Measurements from ENCODE around the gene ADAP1. TPM values are rescaled to one million over a fixed set of nuclear protein-coding genes. Genes with fewer than 3 reads are reported as not detected.
A peak's percentile ranks its signal among the peaks of the same experiment; 100 is the strongest.

ADAP1 gene
- total and polyA plus RNA-seq, 2 of the 13 experiments (the other 11 are each of a cell fraction or from before 2014, with no cell fraction given): 10.5 to 24.6 TPM

DNA sequence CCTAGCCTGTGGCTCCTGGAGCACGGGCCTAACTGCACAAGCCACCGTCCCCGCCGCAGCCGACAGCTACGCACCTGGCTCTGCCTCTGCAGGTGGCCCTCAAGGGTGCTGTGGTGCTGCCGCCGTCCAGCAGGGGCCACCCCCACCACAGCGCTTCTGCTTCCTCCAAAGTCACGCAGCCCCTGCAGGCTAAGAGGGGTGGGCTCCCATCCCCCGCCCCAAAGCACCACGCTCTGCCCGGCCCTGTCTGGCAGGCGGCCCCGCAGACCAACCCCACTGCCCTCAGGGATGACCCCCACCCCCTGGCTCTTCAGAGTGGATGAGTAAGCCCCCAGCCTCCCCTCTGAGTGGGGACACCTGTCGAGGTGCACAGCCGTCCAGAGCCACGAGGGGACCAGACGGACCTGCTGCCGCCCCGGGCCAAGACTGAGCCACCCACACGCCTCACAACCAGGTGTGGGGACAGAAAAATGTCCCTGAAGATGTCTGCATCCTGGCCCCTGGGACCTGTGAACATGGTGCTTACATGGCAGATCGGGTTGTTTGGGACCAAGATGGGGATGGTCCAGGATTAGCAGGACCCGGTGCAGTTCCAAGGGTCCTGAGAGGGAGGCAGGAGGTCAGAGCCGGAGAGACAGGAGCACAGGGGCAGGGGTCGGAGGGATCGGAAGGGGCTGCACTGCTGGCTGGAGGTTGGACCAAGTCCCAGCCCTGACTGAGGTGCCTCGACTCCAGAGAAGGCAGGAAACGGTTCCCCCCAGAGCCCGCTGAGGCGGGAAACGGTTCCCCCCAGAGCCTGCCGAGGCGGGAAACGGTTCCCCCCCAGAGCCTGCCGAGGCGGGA, 9.0 kb upstream of the ADAP1 start (continued):
- TF ChIP-seq, protein P1, sequence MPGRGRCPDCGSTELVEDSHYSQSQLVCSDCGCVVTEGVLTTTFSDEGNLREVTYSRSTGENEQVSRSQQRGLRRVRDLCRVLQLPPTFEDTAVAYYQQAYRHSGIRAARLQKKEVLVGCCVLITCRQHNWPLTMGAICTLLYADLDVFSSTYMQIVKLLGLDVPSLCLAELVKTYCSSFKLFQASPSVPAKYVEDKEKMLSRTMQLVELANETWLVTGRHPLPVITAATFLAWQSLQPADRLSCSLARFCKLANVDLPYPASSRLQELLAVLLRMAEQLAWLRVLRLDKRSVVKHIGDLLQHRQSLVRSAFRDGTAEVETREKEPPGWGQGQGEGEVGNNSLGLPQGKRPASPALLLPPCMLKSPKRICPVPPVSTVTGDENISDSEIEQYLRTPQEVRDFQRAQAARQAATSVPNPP (CRISPR knock-in tag; IDR thresholded peaks at IDR 0.05): no peak
- no peak for TF ChIP-seq ZNF234 (CRISPR knock-in tag; conservative IDR thresholded peaks at IDR 0.05)
- TF ChIP-seq, protein P2, sequence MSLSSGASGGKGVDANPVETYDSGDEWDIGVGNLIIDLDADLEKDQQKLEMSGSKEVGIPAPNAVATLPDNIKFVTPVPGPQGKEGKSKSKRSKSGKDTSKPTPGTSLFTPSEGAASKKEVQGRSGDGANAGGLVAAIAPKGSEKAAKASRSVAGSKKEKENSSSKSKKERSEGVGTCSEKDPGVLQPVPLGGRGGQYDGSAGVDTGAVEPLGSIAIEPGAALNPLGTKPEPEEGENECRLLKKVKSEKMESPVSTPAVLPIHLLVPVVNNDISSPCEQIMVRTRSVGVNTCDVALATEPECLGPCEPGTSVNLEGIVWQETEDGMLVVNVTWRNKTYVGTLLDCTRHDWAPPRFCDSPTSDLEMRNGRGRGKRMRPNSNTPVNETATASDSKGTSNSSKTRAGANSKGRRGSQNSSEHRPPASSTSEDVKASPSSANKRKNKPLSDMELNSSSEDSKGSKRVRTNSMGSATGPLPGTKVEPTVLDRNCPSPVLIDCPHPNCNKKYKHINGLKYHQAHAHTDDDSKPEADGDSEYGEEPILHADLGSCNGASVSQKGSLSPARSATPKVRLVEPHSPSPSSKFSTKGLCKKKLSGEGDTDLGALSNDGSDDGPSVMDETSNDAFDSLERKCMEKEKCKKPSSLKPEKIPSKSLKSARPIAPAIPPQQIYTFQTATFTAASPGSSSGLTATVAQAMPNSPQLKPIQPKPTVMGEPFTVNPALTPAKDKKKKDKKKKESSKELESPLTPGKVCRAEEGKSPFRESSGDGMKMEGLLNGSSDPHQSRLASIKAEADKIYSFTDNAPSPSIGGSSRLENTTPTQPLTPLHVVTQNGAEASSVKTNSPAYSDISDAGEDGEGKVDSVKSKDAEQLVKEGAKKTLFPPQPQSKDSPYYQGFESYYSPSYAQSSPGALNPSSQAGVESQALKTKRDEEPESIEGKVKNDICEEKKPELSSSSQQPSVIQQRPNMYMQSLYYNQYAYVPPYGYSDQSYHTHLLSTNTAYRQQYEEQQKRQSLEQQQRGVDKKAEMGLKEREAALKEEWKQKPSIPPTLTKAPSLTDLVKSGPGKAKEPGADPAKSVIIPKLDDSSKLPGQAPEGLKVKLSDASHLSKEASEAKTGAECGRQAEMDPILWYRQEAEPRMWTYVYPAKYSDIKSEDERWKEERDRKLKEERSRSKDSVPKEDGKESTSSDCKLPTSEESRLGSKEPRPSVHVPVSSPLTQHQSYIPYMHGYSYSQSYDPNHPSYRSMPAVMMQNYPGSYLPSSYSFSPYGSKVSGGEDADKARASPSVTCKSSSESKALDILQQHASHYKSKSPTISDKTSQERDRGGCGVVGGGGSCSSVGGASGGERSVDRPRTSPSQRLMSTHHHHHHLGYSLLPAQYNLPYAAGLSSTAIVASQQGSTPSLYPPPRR (CRISPR knock-in tag; IDR thresholded peaks at IDR 0.05; ENCODE audit: borderline replicate concordance): no peak
- TF ChIP-seq ZNF891 (CRISPR knock-in tag; IDR thresholded peaks at IDR 0.05): 0 out of 2 replicates have a peak, but pooled peaks have one; percentile 10
- TF ChIP-seq KMT2A (CRISPR knock-in tag; IDR thresholded peaks at IDR 0.05): peak; percentile 42; the same call in 1 of the 2 replicates
- TF ChIP-seq, protein P3, sequence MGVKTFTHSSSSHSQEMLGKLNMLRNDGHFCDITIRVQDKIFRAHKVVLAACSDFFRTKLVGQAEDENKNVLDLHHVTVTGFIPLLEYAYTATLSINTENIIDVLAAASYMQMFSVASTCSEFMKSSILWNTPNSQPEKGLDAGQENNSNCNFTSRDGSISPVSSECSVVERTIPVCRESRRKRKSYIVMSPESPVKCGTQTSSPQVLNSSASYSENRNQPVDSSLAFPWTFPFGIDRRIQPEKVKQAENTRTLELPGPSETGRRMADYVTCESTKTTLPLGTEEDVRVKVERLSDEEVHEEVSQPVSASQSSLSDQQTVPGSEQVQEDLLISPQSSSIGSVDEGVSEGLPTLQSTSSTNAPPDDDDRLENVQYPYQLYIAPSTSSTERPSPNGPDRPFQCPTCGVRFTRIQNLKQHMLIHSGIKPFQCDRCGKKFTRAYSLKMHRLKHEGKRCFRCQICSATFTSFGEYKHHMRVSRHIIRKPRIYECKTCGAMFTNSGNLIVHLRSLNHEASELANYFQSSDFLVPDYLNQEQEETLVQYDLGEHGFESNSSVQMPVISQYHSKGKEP (CRISPR knock-in tag; IDR thresholded peaks at IDR 0.05): no peak
- no peak for TF ChIP-seq HNF4G (IDR thresholded peaks at IDR 0.05; ENCODE audit: borderline replicate concordance, low read depth, low read length)
- TF ChIP-seq HNF4G (CRISPR knock-in tag; IDR thresholded peaks at IDR 0.05; ENCODE audit: borderline replicate concordance, low read depth): no peak
- TF ChIP-seq PPARG (CRISPR knock-in tag; conservative IDR thresholded peaks at IDR 0.05): no peak
- no peak for TF ChIP-seq ZNF121 (CRISPR knock-in tag; IDR thresholded peaks at IDR 0.05)
- TF ChIP-seq REPIN1 (CRISPR knock-in tag; IDR thresholded peaks at IDR 0.05; ENCODE audit: borderline replicate concordance, low read depth): peak; percentile 38; the same call in 1 of the 2 replicates
- 0 out of 2 replicates have a peak, but pooled peaks have one; percentile 32 for TF ChIP-seq CBFB (CRISPR knock-in tag; IDR thresholded peaks at IDR 0.05)
- TF ChIP-seq ZNF333 (CRISPR knock-in tag; IDR thresholded peaks at IDR 0.05; ENCODE audit: borderline replicate concordance): no peak
- no peak for TF ChIP-seq WIZ (CRISPR knock-in tag; IDR thresholded peaks at IDR 0.05)
- TF ChIP-seq KAT7 (CRISPR knock-in tag; IDR thresholded peaks at IDR 0.05; ENCODE audit: borderline replicate concordance): no peak
- TF ChIP-seq, protein P4, sequence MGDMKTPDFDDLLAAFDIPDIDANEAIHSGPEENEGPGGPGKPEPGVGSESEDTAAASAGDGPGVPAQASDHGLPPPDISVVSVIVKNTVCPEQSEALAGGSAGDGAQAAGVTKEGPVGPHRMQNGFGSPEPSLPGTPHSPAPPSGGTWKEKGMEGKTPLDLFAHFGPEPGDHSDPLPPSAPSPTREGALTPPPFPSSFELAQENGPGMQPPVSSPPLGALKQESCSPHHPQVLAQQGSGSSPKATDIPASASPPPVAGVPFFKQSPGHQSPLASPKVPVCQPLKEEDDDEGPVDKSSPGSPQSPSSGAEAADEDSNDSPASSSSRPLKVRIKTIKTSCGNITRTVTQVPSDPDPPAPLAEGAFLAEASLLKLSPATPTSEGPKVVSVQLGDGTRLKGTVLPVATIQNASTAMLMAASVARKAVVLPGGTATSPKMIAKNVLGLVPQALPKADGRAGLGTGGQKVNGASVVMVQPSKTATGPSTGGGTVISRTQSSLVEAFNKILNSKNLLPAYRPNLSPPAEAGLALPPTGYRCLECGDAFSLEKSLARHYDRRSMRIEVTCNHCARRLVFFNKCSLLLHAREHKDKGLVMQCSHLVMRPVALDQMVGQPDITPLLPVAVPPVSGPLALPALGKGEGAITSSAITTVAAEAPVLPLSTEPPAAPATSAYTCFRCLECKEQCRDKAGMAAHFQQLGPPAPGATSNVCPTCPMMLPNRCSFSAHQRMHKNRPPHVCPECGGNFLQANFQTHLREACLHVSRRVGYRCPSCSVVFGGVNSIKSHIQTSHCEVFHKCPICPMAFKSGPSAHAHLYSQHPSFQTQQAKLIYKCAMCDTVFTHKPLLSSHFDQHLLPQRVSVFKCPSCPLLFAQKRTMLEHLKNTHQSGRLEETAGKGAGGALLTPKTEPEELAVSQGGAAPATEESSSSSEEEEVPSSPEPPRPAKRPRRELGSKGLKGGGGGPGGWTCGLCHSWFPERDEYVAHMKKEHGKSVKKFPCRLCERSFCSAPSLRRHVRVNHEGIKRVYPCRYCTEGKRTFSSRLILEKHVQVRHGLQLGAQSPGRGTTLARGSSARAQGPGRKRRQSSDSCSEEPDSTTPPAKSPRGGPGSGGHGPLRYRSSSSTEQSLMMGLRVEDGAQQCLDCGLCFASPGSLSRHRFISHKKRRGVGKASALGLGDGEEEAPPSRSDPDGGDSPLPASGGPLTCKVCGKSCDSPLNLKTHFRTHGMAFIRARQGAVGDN (CRISPR knock-in tag; IDR thresholded peaks at IDR 0.05): peak; percentile 81
- TF ChIP-seq ZBTB1 (CRISPR knock-in tag; IDR thresholded peaks at IDR 0.05; ENCODE audit: borderline replicate concordance): no peak
